ENCODE results near the gene PIF1.
"Not testable (repeated sequence)": the region's sequence is repeated elsewhere in the genome, so short reads cannot be mapped to it uniquely, and the experiment has no call there.

PIF1 gene

GRCh38 chr15:64809649-64810496 is 15.6 kb downstream of the PIF1 start:
- ATAC-seq (peak; percentile 69), DNase-seq (peak; percentile 85)
- H3K27ac Mint-ChIP-seq: no peak overlapping the region
- H3K9me3 Mint-ChIP-seq: no peaks in the 10 kb centered on the region
- no peak overlapping the region for H3K4me3 Mint-ChIP-seq
- H3K36me3 Mint-ChIP-seq (ENCODE audit: low read depth): no peaks in the 10 kb centered on the region
- H3K27me3 Mint-ChIP-seq: no peaks in the 10 kb centered on the region
- peaks cover 1% of the 10 kb centered on the region for H3K4me1 Mint-ChIP-seq

- no peaks in the 10 kb centered on the region for H3K27me3 Mint-ChIP-seq
- H3K4me1 Mint-ChIP-seq: peaks cover 1% of the 10 kb centered on the region
- H3K4me3 Mint-ChIP-seq: no peak overlapping the region
- H3K27ac Mint-ChIP-seq: no peak overlapping the region
- no peaks in the 10 kb centered on the region for H3K36me3 Mint-ChIP-seq (ENCODE audit: low read depth)
- ATAC-seq: no peak
- no peak for DNase-seq
- no peaks in the 10 kb centered on the region for H3K9me3 Mint-ChIP-seq
Observed at GRCh38 chr15:64808785-64809453, 16.5 kb downstream of the PIF1 start.

GRCh38 chr15:64807751-64808222 is 17.7 kb downstream of the PIF1 start:
- no peak overlapping the region for H3K27ac Mint-ChIP-seq
- ATAC-seq (no peak), DNase-seq (no peak)
- peaks cover 1% of the 10 kb centered on the region for H3K4me1 Mint-ChIP-seq
- no peak overlapping the region for H3K4me3 Mint-ChIP-seq
- H3K27me3 Mint-ChIP-seq: no peaks in the 10 kb centered on the region
- H3K36me3 Mint-ChIP-seq (ENCODE audit: low read depth): no peaks in the 10 kb centered on the region
- H3K9me3 Mint-ChIP-seq: no peaks in the 10 kb centered on the region

GRCh38 chr15:64807051-64807749 is 18.2 kb downstream of the PIF1 start:
- H3K9me3 Mint-ChIP-seq: no peaks in the 10 kb centered on the region
- H3K36me3 Mint-ChIP-seq (ENCODE audit: low read depth): no peaks in the 10 kb centered on the region
- DNase-seq: no peak
- H3K4me3 Mint-ChIP-seq: no peak overlapping the region
- H3K27me3 Mint-ChIP-seq: no peaks in the 10 kb centered on the region
- H3K4me1 Mint-ChIP-seq: peaks cover 1% of the 10 kb centered on the region
- ATAC-seq: no peak
- no peak overlapping the region for H3K27ac Mint-ChIP-seq

- H3K4me1 Mint-ChIP-seq: peaks cover 1% of the 10 kb centered on the region
- H3K27me3 Mint-ChIP-seq: no peaks in the 10 kb centered on the region
- no peak overlapping the region for H3K4me3 Mint-ChIP-seq
- no peaks in the 10 kb centered on the region for H3K9me3 Mint-ChIP-seq
- no peak for DNase-seq
- no peaks in the 10 kb centered on the region for H3K36me3 Mint-ChIP-seq (ENCODE audit: low read depth)
- ATAC-seq: no peak
- no peak overlapping the region for H3K27ac Mint-ChIP-seq
Observed at GRCh38 chr15:64806509-64806908, 18.9 kb downstream of the PIF1 start.

GRCh38 chr15:64804619-64805018 is 20.8 kb downstream of the PIF1 start:
- no peak overlapping the region for H3K27ac Mint-ChIP-seq
- H3K36me3 Mint-ChIP-seq (ENCODE audit: low read depth): no peaks in the 10 kb centered on the region
- no peak for DNase-seq
- H3K9me3 Mint-ChIP-seq: no peaks in the 10 kb centered on the region
- H3K4me3 Mint-ChIP-seq: no peak overlapping the region
- ATAC-seq: no peak
- H3K27me3 Mint-ChIP-seq: no peaks in the 10 kb centered on the region
- H3K4me1 Mint-ChIP-seq: no peaks in the 10 kb centered on the region

- no peaks in the 10 kb centered on the region for H3K9me3 Mint-ChIP-seq
Observed at GRCh38 chr15:64803526-64803925, 21.9 kb downstream of the PIF1 start.

GRCh38 chr15:64800476-64800875 is 25.0 kb downstream of the PIF1 start:
- no peak for DNase-seq
- Mint-ChIP-seq H3K9me3 (no peaks in the 10 kb centered on the region), H3K27me3 (no peaks in the 10 kb centered on the region), H3K4me3 (no peak overlapping the region), H3K36me3 (ENCODE audit: low read depth) (no peaks in the 10 kb centered on the region), H3K27ac (no peak overlapping the region), H3K4me1 (no peaks in the 10 kb centered on the region)
- no peak for ATAC-seq

More at GRCh38 chr15:64803526-64803925, 21.9 kb downstream of the PIF1 start:
- ATAC-seq: no peak
- H3K36me3 Mint-ChIP-seq (ENCODE audit: low read depth): no peaks in the 10 kb centered on the region
- DNase-seq: no peak
- no peaks in the 10 kb centered on the region for H3K27me3 Mint-ChIP-seq
- H3K4me3 Mint-ChIP-seq: no peak overlapping the region
- H3K27ac Mint-ChIP-seq: no peak overlapping the region
- no peaks in the 10 kb centered on the region for H3K4me1 Mint-ChIP-seq

- H3K9me3 Mint-ChIP-seq; H3K27me3 Mint-ChIP-seq; H3K27ac Mint-ChIP-seq; ATAC-seq; H3K4me1 Mint-ChIP-seq; H3K4me3 Mint-ChIP-seq; DNase-seq; H3K36me3 Mint-ChIP-seq (ENCODE audit: low read depth): not testable (repeated sequence)
Observed at GRCh38 chr15:64798905-64799304, 26.5 kb downstream of the PIF1 start.

GRCh38 chr15:64795921-64796320 is 29.5 kb downstream of the PIF1 start:
- not testable (repeated sequence) for ATAC-seq; H3K4me1 Mint-ChIP-seq; H3K4me3 Mint-ChIP-seq; H3K27me3 Mint-ChIP-seq; H3K36me3 Mint-ChIP-seq (ENCODE audit: low read depth); H3K27ac Mint-ChIP-seq; H3K9me3 Mint-ChIP-seq; DNase-seq

- not testable (repeated sequence) for H3K36me3 Mint-ChIP-seq (ENCODE audit: low read depth); H3K27me3 Mint-ChIP-seq; H3K4me3 Mint-ChIP-seq; ATAC-seq; H3K27ac Mint-ChIP-seq; DNase-seq; H3K9me3 Mint-ChIP-seq; H3K4me1 Mint-ChIP-seq
Observed at GRCh38 chr15:64795299-64795698, 30.1 kb downstream of the PIF1 start.

- H3K27me3 Mint-ChIP-seq: no peaks in the 10 kb centered on the region
- no peaks in the 10 kb centered on the region for H3K4me1 Mint-ChIP-seq
- no peak overlapping the region for H3K4me3 Mint-ChIP-seq
- no peaks in the 10 kb centered on the region for H3K9me3 Mint-ChIP-seq
- ATAC-seq (no peak), DNase-seq (no peak)
- H3K27ac Mint-ChIP-seq: no peak overlapping the region
- H3K36me3 Mint-ChIP-seq (ENCODE audit: low read depth): no peaks in the 10 kb centered on the region
Observed at GRCh38 chr15:64792282-64792681, 33.2 kb downstream of the PIF1 start.

GRCh38 chr15:64791401-64791800 is 34.0 kb downstream of the PIF1 start:
- no peak for ATAC-seq
- no peak overlapping the region for H3K27ac Mint-ChIP-seq
- H3K27me3 Mint-ChIP-seq: no peaks in the 10 kb centered on the region
- no peak overlapping the region for H3K4me3 Mint-ChIP-seq
- no peaks in the 10 kb centered on the region for H3K36me3 Mint-ChIP-seq (ENCODE audit: low read depth)
- no peak for DNase-seq
- H3K4me1 Mint-ChIP-seq: no peaks in the 10 kb centered on the region
- no peaks in the 10 kb centered on the region for H3K9me3 Mint-ChIP-seq

- Mint-ChIP-seq H3K4me3 (no peak overlapping the region), H3K36me3 (ENCODE audit: low read depth) (no peaks in the 10 kb centered on the region), H3K27me3 (peaks cover 4% of the 10 kb centered on the region), H3K9me3 (no peaks in the 10 kb centered on the region), H3K4me1 (peaks cover 7% of the 10 kb centered on the region), H3K27ac (no peak overlapping the region)
- DNase-seq: no peak
- ATAC-seq: no peak
Observed at GRCh38 chr15:64783796-64784195, 41.7 kb downstream of the PIF1 start.

- no peak overlapping the region for H3K27ac Mint-ChIP-seq
- H3K4me1 Mint-ChIP-seq: peaks cover 7% of the 10 kb centered on the region
- peaks cover 10% of the 10 kb centered on the region for H3K27me3 Mint-ChIP-seq
- H3K36me3 Mint-ChIP-seq (ENCODE audit: low read depth): no peaks in the 10 kb centered on the region
- no peaks in the 10 kb centered on the region for H3K9me3 Mint-ChIP-seq
- no peak for ATAC-seq
- DNase-seq: no peak
- no peak overlapping the region for H3K4me3 Mint-ChIP-seq
Observed at GRCh38 chr15:64782751-64783150, 42.7 kb downstream of the PIF1 start.
